GM18870 (cell line): ENCODE measurements around the gene SEC62.
A peak's percentile ranks its signal among the peaks of the same experiment; 100 is the strongest.
"Not testable (repeated sequence)": the region's sequence is repeated elsewhere in the genome, so short reads cannot be mapped to it uniquely, and the experiment has no call there.

Experiments used
- ATAC-seq: cut with Tn5 transposase; IDR thresholded peaks from one replicate; pipeline ENCODE4 v1.9.1; 2021; ENCODE audit warnings: moderate library complexity; ENCODE audit not compliant: unreplicated experiment

SEC62 gene

GRCh38 chr3:170012683-170013400 is 46.2 kb downstream of the SEC62 start:
- ATAC-seq: no peak

- ATAC-seq: no peak
Observed at GRCh38 chr3:170016057-170016456, 49.5 kb downstream of the SEC62 start.

DNA sequence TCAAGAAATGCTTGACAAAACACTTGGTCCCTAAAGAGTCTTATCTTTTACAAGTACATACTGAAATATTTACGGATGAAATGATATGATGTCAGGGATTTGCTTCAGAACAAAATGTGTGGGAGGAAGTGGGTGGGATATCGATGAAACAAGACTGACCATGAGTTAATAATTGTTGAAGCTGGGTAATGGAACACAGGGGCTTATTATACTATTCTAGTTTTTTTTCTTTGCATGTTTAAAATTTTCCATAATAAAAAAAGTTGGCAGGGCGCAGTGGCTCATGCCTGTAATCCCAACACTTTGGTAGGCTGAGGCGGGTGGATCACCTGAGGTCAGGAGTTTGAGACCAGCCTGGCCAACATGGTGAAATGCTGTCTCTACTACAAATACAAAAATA is 52.7 kb downstream of the SEC62 start:
- not testable (repeated sequence) for ATAC-seq

DNA sequence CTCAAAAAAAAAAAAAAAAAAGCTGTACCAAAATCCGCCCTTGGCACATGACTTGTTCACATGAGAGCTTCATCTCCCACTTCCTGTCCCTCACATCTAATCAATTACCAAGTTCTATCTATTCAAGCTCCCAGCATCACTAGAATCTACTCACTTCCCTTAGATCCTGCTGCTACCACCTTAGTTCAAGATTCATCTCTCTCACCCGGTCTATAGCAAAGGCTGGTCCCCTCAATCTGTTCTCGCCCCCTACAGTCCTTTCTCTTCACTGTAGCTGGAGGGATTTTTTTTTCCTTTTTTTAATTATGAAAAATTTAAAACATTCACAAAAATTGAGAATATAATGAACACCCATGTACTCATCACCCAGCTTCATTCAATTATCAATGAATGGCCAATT is 54.5 kb downstream of the SEC62 start:
- no peak for ATAC-seq

- no peak for ATAC-seq
Observed at GRCh38 chr3:170022336-170022735, 55.7 kb downstream of the SEC62 start.

DNA sequence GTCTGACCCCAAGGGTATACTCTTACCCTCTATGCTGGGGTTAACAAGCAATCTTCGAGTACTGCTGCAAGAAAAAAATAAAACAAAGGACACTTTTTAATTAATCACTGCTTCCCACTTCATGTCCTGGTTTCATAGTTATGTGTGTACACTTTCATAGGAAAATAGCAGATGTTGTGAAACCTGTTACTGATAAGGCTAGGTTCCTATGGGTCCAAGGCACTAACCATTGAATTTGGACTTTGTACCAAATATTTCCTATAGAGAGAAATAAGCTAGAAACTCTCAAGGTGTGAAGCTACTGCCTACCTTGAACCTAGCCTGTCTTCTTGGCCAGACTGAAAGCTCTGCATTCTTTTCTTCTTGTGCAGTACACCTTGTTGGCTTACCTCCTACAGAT is 56.6 kb downstream of the SEC62 start:
- ATAC-seq: no peak

DNA sequence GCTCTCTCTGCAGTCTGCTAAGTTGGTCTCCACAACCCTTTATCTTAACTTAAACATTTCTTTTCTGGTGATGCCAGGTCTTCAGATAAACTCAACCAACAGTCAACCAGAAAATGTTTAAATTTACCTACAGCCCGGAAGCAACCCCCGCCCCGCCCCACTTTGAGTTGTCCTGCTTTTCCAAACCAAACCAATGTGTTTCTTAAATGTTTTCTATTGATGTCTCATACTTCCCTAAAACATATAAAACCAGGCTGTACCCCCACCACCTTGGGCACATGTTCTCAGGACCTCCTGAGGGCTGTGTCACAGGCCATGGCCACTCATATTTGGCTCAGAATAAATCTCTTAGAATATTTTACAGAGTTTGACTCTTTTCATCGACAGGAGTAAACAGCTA is 58.0 kb downstream of the SEC62 start:
- ATAC-seq: no peak

DNA sequence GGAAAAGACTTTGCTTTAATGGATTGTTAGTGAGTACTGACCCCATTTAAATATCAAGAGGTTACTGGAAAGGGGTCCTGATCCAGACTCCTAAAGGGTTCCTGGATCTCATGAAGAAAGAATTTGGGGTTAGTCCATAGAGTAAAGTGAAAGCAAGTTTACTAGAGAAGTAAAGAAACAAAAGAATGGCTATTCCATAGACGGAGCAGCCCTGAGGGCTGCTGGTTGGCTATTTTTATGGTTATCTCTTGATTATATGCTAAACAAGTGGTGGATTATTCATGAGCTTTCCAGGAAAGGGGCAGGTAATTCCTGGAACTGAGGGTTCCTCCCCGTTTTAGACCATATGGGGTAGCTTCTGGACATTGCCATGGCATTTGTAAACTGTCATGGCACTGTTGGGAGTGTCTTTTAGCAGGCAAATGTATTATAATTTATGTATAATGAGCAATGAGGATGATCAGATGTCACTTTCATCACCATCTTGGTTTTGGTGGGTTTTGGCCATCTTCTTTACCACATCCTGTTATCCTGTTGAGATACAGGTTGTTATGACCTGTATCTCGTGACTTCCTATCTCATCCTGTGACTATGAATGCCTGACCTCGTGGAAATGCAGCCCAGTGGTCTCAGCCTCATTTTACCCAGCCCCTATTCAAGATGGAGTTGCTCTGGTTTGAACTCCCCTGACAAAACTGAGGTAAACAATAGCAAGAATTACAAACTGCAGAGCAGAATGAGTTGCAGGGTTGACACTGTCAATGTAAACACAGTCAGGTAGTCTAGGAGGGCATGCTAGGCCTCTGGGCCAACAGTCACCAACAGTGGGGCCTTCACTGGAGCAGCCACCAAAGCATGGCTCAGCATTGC is 60.9 kb downstream of the SEC62 start:
- ATAC-seq: no peak

DNA sequence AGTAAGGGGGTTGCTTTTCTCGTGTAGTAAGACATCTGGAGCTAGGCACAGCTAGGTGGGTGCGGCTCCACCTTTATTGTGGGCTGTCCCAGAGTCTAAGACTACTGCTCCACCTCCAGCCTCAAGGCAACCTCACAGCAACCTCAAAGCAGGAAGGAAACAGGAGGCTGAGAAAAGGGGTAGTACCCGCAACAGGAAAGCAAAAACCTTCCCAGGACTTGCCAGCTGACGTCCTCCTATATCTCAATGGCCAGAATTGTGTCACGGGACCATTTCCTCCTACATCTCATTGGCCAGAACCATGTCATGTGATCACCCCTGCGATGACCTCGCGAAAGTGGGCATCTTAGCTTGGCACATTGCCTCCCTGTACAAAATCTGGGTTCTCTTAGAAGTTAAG is 66.9 kb downstream of the SEC62 start:
- no peak for ATAC-seq

DNA sequence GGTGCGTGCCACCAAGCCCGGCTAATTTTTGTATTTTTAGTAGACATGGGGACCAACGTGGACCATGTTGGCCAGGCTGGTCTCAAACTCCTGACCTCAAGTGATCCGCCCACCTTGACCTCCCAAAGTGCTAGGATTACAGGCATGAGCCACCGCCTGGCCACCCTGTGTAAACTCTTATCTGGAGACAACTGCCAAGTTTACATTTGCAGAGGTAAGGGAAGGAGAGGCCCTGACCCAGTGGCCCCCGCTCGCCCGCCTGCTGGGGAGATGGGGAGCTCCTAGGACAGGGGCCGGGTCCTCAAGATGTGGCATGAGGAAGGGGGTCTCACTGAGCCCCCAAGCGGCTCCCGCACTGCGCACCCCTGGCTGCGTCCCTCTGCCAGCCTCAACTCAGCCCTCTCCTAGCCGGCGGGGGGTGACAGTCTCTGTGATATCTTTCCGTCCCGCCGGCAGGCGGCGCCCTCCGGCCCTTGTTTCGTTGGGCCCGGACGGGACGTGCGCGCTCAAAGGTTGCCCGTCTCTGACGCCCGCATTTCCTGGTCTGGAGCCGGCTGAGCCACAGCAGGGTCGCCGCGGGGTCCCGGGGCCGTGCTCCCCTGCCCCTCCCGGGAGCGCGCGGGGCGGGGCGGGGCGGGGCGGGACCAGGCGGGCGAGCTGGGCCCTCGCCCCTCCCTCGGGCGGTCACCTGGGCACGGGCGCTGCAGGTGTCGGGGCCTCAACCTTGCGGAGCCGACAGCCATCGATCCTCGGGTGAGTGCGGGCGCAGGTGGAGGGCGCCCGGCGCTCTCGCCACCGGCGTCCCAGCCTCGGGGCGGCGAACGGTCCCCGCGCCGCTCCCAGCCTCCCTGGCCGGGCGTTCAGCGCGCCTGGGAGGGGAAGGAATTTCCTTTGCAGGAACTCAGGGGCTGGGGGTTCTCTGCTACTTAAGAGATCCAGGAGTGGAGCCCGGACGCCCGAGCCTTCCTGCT is 71.1 kb downstream of the SEC62 start, which contains the start of gene GPR160:
Gene GPR160 (plus strand): TSS at position 533 of the 971 bp plus-strand sequence. CDS start 45,978 bp downstream, outside the sequence.
- peak; percentile 78 for ATAC-seq

GRCh38 chr3:170038434-170039110 is 72.0 kb downstream of the SEC62 start:
- ATAC-seq: no peak

GRCh38 chr3:170040418-170040817 is 73.8 kb downstream of the SEC62 start:
- ATAC-seq: no peak

GRCh38 chr3:170043506-170043905 is 76.9 kb downstream of the SEC62 start:
- ATAC-seq: no peak

DNA sequence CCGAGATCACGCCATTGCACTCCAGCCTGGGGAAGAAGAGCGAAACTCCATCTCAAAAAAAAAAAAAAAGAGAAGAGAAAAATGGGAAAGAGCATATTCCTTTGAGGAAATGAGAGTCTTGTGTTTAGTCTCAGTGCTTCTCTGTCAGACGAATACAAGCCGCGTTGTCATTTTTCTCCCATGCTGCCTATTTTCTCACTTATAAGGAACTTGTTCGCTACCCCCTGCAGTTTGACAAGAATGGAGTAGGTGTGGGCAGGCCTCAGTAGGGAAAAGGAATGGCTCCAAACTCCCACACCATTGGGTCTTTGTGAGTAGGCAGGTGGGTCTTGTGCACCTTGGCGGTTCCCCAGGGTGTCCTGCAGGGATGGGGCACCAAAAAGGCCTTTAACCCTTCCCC is 77.7 kb downstream of the SEC62 start:
- ATAC-seq: no peak

- ATAC-seq: peak; percentile 85
Observed at GRCh38 chr3:170044795-170045244, 78.2 kb downstream of the SEC62 start.

- no peak for ATAC-seq
Observed at GRCh38 chr3:170046269-170047132, 79.9 kb downstream of the SEC62 start.

DNA sequence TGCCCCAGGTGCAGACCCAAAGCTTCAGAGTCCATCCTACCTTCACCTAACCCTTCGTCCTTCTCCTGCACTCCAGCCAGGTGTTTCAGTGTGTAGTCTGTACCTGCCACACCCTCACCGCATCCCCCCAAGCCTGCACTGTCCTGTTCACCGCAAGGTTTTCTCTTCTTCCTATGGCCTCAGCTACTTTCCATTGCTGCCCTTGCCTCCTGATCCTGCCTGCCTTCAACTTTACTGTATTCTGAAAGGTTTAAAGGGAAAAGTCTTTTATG is 80.5 kb downstream of the SEC62 start:
- ATAC-seq: no peak
